WTC11 (cell line): Measurements from ENCODE around the gene ANXA2. TPM values are rescaled to one million over a fixed set of nuclear protein-coding genes. Genes with fewer than 3 reads are reported as not detected.

Experiments
- ATAC-seq: fragments of 200-7000 bp; cut with Tn5 transposase; 2 replicates; pipeline ENCODE4 v1.10.0; 2021; ENCODE audit warnings: mild to moderate bottlenecking, moderate library complexity
- CTCF ChIA-PET: fragments of 300-600 bp; sonication (Branson Sonifier 250); formaldehyde crosslinking; loops from one replicate; lab custom pipeline; 2021; ENCODE audit warnings: antibody characterized with exemption; lab: Charles Lee
- POLR2A ChIA-PET: fragments of 350-600 bp; sonication (Branson Sonifier 250); formaldehyde crosslinking; loops from one replicate; lab custom pipeline; 2021; ENCODE audit warnings: antibody characterized with exemption; lab: Charles Lee
- DNase-seq: peaks from one replicate; pipeline ENCODE4 v3.0.0; 2021; ENCODE audit warnings: low spot score
- H3K27ac Mint-ChIP-seq: 2 replicates; pipeline ENCODE4 v1.8.0; 2021; ENCODE audit warnings: mixed read lengths
- H3K27me3 Mint-ChIP-seq: 2 replicates; pipeline ENCODE4 v1.8.0; 2021; ENCODE audit warnings: low read depth, mild to moderate bottlenecking, moderate library complexity, mixed read lengths
- H3K36me3 Mint-ChIP-seq: 2 replicates; pipeline ENCODE4 v1.8.0; 2021; ENCODE audit warnings: mixed read lengths
- H3K4me1 Mint-ChIP-seq: 2 replicates; pipeline ENCODE4 v1.8.0; 2022; ENCODE audit warnings: mixed read lengths
- H3K4me3 Mint-ChIP-seq: 2 replicates; pipeline ENCODE4 v1.8.0; 2021; ENCODE audit warnings: mild to moderate bottlenecking, moderate library complexity, mixed read lengths
- H3K9me3 Mint-ChIP-seq: 2 replicates; pipeline ENCODE4 v1.8.0; 2021; ENCODE audit warnings: mixed read lengths
- CBFB ChIP-seq: sonication (generic); formaldehyde crosslinking; IDR thresholded peaks from 2 replicates; pipeline ENCODE4 v1.8.1; 2022; ENCODE audit warnings: mild to moderate bottlenecking, low read depth, missing genetic modification reagents
- CREM ChIP-seq: sonication (generic); formaldehyde crosslinking; IDR thresholded peaks from 2 replicates; pipeline ENCODE4 v1.8.1; 2022; ENCODE audit warnings: mild to moderate bottlenecking, missing genetic modification reagents, moderate library complexity
- ETV6 ChIP-seq: sonication (generic); formaldehyde crosslinking; IDR thresholded peaks from 2 replicates; pipeline ENCODE4 v1.8.1; 2022; ENCODE audit warnings: mild to moderate bottlenecking, missing genetic modification reagents
- HMGA2 ChIP-seq: fragments of 250-450 bp; sonication (Bioruptor Pico); IDR thresholded peaks from 2 replicates; pipeline ENCODE4 v1.4.0; 2021; ENCODE audit warnings: mild to moderate bottlenecking, moderate library complexity
- JAZF1 ChIP-seq: fragments of 250-450 bp; sonication (Bioruptor Pico); IDR thresholded peaks from 2 replicates; pipeline ENCODE4 v1.9.0; 2021; ENCODE audit warnings: moderate library complexity, mild to moderate bottlenecking, inconsistent platforms
- JUN ChIP-seq: sonication (generic); formaldehyde crosslinking; IDR thresholded peaks from 2 replicates; pipeline ENCODE4 v1.8.0; 2023; ENCODE audit warnings: mild to moderate bottlenecking, missing genetic modification reagents
- KAT7 ChIP-seq: sonication (generic); formaldehyde crosslinking; IDR thresholded peaks from 2 replicates; pipeline ENCODE4 v1.8.1; 2023; ENCODE audit warnings: missing genetic modification reagents, mild to moderate bottlenecking, borderline replicate concordance
- MYBL2 ChIP-seq: sonication (generic); formaldehyde crosslinking; IDR thresholded peaks from 2 replicates; pipeline ENCODE4 v1.8.1; 2023; ENCODE audit warnings: mild to moderate bottlenecking, moderate library complexity, missing genetic modification reagents
- TEAD1 ChIP-seq: sonication (generic); formaldehyde crosslinking; IDR thresholded peaks from 2 replicates; pipeline ENCODE4 v1.8.0; 2022; ENCODE audit warnings: mild to moderate bottlenecking, missing genetic modification reagents
- TEAD4 ChIP-seq: sonication (generic); formaldehyde crosslinking; IDR thresholded peaks from 2 replicates; pipeline ENCODE4 v1.8.0; 2022; ENCODE audit warnings: mild to moderate bottlenecking, missing genetic modification reagents
- ZNF317 ChIP-seq: sonication (generic); formaldehyde crosslinking; IDR thresholded peaks from 2 replicates; pipeline ENCODE4 v1.8.1; 2023; ENCODE audit warnings: low read depth, mild to moderate bottlenecking, moderate library complexity, missing genetic modification reagents, borderline replicate concordance
- ZNF423 ChIP-seq: fragments of 250-450 bp; sonication (Bioruptor Pico); IDR thresholded peaks from 2 replicates; pipeline ENCODE4 v2.1.2; 2022; ENCODE audit warnings: mild to moderate bottlenecking, moderate library complexity
- total RNA-seq: library from RNA; stranded (reverse); gene quantifications from 3 replicates; pipeline ENCODE4 v1.2.3, GENCODE V29; 2021
- TF ChIP-seq, protein P1 (sequence below): sonication (generic); formaldehyde crosslinking; IDR thresholded peaks from 2 replicates; pipeline ENCODE4 v1.8.1; 2023; ENCODE audit warnings: mild to moderate bottlenecking, moderate library complexity, missing genetic modification reagents
- TF ChIP-seq, protein P2 (sequence below): fragments of 250-450 bp; sonication (Bioruptor Pico); IDR thresholded peaks from 2 replicates; pipeline ENCODE4 v1.9.0; 2021; ENCODE audit warnings: moderate library complexity, mild to moderate bottlenecking, inconsistent platforms, borderline replicate concordance
- TF ChIP-seq, protein P3 (sequence below): sonication (generic); formaldehyde crosslinking; IDR thresholded peaks from 2 replicates; pipeline ENCODE4 v1.8.1; 2022; ENCODE audit warnings: low read depth, missing genetic modification reagents, borderline replicate concordance
- TF ChIP-seq, protein P4 (sequence below): fragments of 200-600 bp; IDR thresholded peaks from 2 replicates; pipeline ENCODE4 v1.8.0; 2022; ENCODE audit warnings: antibody characterized with exemption
- TF ChIP-seq, protein P5 (sequence below): fragments of 250-450 bp; sonication (Bioruptor Pico); IDR thresholded peaks from 2 replicates; pipeline ENCODE4 v1.9.0; 2021; ENCODE audit warnings: mild to moderate bottlenecking, borderline replicate concordance
- TF ChIP-seq, protein P6 (sequence below): sonication (generic); formaldehyde crosslinking; IDR thresholded peaks from 2 replicates; pipeline ENCODE4 v1.8.0; 2022; ENCODE audit warnings: mild to moderate bottlenecking, missing genetic modification reagents
- TF ChIP-seq, protein P7 (sequence below): sonication (generic); formaldehyde crosslinking; IDR thresholded peaks from 2 replicates; pipeline ENCODE4 v1.8.1; 2023; ENCODE audit warnings: mild to moderate bottlenecking, missing genetic modification reagents
- TF ChIP-seq, protein P8 (sequence below): fragments of 250-450 bp; sonication (Bioruptor Pico); conservative IDR thresholded peaks from 2 replicates; pipeline ENCODE4 v1.9.0; 2021; ENCODE audit warnings: mild to moderate bottlenecking

Gene ANXA2
- total RNA-seq, 1 experiment from 2014 or later = 152 TPM

DNA sequence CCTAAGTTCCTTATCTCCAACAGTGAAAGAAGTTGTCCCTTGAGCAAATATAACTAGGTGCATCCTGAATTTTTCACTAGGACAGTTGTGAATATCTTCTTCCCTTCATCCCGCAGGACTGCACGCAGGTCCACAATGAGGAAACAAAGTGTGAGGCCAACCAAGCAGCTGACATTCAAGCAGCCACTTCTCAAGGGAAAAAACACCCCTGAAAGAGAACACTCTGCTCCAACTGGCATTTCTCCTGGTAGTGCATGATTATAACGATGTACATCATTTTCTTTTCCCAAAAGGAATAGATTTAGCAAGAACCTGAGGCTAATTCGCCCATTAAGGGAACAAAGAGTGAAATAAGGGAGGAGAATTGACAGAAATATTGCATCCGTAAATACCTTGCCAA, 74.5 kb downstream of the ANXA2 start:
- H3K27me3 Mint-ChIP-seq = no peaks in the 10 kb centered on the region
- no peak overlapping the region for H3K4me3 Mint-ChIP-seq
- no peak for DNase-seq
- H3K36me3 Mint-ChIP-seq = no peaks in the 10 kb centered on the region
- H3K27ac Mint-ChIP-seq = no peak overlapping the region
- TF ChIP-seq KAT7 (CRISPR knock-in tag) (no peak), CREM (no peak), HMGA2 (CRISPR knock-in tag) (no peak), JUN (no peak), ZNF317 (CRISPR knock-in tag) (no peak), JAZF1 (CRISPR knock-in tag) (no peak), TEAD4 (CRISPR knock-in tag) (no peak), TEAD1 (no peak), MYBL2 (CRISPR knock-in tag) (no peak), ETV6 (CRISPR knock-in tag) (no peak), ZNF423 (CRISPR knock-in tag) (no peak), CBFB (CRISPR knock-in tag) (no peak)
- TF ChIP-seq, protein P1, sequence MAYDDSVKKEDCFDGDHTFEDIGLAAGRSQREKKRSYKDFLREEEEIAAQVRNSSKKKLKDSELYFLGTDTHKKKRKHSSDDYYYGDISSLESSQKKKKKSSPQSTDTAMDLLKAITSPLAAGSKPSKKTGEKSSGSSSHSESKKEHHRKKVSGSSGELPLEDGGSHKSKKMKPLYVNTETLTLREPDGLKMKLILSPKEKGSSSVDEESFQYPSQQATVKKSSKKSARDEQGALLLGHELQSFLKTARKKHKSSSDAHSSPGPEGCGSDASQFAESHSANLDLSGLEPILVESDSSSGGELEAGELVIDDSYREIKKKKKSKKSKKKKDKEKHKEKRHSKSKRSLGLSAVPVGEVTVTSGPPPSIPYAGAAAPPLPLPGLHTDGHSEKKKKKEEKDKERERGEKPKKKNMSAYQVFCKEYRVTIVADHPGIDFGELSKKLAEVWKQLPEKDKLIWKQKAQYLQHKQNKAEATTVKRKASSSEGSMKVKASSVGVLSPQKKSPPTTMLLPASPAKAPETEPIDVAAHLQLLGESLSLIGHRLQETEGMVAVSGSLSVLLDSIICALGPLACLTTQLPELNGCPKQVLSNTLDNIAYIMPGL = no peak
- TF ChIP-seq, protein P2, sequence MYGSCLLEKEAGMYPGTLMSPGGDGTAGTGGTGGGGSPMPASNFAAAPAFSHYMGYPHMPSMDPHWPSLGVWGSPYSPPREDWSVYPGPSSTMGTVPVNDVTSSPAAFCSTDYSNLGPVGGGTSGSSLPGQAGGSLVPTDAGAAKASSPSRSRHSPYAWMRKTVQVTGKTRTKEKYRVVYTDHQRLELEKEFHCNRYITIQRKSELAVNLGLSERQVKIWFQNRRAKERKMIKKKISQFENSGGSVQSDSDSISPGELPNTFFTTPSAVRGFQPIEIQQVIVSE (CRISPR knock-in tag) = no peak
- TF ChIP-seq, protein P3, sequence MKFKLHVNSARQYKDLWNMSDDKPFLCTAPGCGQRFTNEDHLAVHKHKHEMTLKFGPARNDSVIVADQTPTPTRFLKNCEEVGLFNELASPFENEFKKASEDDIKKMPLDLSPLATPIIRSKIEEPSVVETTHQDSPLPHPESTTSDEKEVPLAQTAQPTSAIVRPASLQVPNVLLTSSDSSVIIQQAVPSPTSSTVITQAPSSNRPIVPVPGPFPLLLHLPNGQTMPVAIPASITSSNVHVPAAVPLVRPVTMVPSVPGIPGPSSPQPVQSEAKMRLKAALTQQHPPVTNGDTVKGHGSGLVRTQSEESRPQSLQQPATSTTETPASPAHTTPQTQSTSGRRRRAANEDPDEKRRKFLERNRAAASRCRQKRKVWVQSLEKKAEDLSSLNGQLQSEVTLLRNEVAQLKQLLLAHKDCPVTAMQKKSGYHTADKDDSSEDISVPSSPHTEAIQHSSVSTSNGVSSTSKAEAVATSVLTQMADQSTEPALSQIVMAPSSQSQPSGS (CRISPR knock-in tag) = no peak
- TF ChIP-seq, protein P4, sequence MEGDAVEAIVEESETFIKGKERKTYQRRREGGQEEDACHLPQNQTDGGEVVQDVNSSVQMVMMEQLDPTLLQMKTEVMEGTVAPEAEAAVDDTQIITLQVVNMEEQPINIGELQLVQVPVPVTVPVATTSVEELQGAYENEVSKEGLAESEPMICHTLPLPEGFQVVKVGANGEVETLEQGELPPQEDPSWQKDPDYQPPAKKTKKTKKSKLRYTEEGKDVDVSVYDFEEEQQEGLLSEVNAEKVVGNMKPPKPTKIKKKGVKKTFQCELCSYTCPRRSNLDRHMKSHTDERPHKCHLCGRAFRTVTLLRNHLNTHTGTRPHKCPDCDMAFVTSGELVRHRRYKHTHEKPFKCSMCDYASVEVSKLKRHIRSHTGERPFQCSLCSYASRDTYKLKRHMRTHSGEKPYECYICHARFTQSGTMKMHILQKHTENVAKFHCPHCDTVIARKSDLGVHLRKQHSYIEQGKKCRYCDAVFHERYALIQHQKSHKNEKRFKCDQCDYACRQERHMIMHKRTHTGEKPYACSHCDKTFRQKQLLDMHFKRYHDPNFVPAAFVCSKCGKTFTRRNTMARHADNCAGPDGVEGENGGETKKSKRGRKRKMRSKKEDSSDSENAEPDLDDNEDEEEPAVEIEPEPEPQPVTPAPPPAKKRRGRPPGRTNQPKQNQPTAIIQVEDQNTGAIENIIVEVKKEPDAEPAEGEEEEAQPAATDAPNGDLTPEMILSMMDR = no peak
- TF ChIP-seq, protein P5, sequence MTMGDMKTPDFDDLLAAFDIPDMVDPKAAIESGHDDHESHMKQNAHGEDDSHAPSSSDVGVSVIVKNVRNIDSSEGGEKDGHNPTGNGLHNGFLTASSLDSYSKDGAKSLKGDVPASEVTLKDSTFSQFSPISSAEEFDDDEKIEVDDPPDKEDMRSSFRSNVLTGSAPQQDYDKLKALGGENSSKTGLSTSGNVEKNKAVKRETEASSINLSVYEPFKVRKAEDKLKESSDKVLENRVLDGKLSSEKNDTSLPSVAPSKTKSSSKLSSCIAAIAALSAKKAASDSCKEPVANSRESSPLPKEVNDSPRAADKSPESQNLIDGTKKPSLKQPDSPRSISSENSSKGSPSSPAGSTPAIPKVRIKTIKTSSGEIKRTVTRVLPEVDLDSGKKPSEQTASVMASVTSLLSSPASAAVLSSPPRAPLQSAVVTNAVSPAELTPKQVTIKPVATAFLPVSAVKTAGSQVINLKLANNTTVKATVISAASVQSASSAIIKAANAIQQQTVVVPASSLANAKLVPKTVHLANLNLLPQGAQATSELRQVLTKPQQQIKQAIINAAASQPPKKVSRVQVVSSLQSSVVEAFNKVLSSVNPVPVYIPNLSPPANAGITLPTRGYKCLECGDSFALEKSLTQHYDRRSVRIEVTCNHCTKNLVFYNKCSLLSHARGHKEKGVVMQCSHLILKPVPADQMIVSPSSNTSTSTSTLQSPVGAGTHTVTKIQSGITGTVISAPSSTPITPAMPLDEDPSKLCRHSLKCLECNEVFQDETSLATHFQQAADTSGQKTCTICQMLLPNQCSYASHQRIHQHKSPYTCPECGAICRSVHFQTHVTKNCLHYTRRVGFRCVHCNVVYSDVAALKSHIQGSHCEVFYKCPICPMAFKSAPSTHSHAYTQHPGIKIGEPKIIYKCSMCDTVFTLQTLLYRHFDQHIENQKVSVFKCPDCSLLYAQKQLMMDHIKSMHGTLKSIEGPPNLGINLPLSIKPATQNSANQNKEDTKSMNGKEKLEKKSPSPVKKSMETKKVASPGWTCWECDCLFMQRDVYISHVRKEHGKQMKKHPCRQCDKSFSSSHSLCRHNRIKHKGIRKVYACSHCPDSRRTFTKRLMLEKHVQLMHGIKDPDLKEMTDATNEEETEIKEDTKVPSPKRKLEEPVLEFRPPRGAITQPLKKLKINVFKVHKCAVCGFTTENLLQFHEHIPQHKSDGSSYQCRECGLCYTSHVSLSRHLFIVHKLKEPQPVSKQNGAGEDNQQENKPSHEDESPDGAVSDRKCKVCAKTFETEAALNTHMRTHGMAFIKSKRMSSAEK (CRISPR knock-in tag) = no peak
- TF ChIP-seq, protein P6, sequence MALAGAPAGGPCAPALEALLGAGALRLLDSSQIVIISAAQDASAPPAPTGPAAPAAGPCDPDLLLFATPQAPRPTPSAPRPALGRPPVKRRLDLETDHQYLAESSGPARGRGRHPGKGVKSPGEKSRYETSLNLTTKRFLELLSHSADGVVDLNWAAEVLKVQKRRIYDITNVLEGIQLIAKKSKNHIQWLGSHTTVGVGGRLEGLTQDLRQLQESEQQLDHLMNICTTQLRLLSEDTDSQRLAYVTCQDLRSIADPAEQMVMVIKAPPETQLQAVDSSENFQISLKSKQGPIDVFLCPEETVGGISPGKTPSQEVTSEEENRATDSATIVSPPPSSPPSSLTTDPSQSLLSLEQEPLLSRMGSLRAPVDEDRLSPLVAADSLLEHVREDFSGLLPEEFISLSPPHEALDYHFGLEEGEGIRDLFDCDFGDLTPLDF (CRISPR knock-in tag) = no peak
- TF ChIP-seq, protein P7, sequence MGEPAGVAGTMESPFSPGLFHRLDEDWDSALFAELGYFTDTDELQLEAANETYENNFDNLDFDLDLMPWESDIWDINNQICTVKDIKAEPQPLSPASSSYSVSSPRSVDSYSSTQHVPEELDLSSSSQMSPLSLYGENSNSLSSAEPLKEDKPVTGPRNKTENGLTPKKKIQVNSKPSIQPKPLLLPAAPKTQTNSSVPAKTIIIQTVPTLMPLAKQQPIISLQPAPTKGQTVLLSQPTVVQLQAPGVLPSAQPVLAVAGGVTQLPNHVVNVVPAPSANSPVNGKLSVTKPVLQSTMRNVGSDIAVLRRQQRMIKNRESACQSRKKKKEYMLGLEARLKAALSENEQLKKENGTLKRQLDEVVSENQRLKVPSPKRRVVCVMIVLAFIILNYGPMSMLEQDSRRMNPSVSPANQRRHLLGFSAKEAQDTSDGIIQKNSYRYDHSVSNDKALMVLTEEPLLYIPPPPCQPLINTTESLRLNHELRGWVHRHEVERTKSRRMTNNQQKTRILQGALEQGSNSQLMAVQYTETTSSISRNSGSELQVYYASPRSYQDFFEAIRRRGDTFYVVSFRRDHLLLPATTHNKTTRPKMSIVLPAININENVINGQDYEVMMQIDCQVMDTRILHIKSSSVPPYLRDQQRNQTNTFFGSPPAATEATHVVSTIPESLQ = no peak
- TF ChIP-seq, protein P8, sequence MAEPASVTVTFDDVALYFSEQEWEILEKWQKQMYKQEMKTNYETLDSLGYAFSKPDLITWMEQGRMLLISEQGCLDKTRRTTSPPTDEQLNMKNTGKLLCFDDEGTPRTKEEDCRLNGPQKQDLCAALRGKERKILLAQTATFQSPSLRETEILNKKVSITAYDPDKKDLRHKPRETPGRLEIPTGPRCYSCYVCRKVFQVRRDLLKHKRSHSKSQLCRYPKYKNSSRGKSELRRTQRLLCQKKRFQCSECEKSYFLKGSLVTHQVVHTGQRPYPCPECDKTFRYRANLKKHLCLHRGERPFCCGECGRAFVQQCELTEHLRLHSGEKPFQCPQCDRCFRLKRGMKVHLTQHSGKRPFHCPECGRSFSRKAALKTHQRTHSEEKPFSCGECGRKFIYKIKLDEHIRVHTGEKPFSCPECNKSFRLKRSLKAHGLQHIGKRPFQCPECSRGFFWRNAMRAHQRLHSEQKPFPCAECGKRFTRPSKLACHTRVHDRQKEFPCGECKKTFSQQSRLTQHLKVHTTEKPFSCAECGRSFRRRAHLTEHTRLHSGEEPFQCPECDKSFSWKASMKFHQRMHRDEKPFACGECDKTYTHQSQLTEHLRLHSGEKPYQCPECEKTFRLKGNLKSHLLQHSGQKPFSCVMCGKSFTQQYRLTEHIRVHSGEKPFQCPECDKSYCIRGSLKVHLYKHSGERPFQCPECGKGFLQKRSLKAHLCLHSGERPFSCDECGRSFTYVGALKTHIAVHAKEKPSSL (CRISPR knock-in tag) = no peak
- ATAC-seq = no peak
- peaks cover 47% of the 10 kb centered on the region for H3K4me1 Mint-ChIP-seq
- ChIA-PET POLR2A (no interaction called here), CTCF (interaction anchor here (4.0 to 4.4 kb wide), 2 partner anchors 407 to 570 kb away, joined by 34 to 44 read pairs; no protein-coding TSS in a partner anchor)
- H3K9me3 Mint-ChIP-seq = no peaks in the 10 kb centered on the region
